Measurements from ENCODE around the gene FLAD1. TPM values are rescaled to one million over a fixed set of nuclear protein-coding genes. Genes with fewer than 3 reads are reported as not detected.
A peak's percentile ranks its signal among the peaks of the same experiment; 100 is the strongest.

The FLAD1 gene
- total RNA-seq, 1 experiment from 2014 or later: 97.0 TPM

DNA sequence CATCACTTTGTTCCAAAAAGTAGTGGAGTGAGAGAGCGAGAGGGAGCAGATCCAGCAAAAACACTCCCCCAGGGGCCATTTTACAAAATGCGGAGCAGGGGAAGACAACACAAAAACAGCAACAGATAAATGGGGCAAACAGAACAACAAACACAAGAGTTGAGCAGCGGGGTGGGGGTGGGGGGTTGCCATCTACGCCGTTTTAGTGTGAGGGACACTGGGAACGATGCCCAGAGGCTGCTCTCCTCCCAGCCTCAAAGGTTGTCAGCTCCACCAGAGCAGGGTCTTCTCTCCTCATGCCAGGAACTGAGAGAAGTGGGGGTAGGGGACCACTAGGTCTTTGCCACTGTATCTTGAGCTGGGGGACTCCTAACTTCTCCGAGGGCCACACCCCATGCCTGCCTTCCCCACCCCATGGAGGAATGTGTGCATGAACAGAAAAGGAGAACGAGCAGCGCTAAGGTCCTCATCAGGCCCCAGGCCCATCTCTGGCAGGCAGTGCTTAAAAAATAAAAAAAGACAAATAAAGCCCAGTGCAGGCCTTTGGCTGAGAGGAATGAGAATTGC is 26.0 kb upstream of the FLAD1 start:
- H3K79me1 ChIP-seq (ENCODE audit: insufficient read depth, low read depth, low read length, poor library complexity, severe bottlenecking): no peaks in the 10 kb centered on the region
- Mint-ChIP-seq H3K27ac (peak overlapping the region in 2 of 3 experiments; percentile 98 to 99; a peak in 3 of 7 replicates), H3K4me3 (peak overlapping the region; percentile 83 to 97), H3K4me1 (peaks cover 56 to 68% of the 10 kb centered on the region in 2 experiments), H3K36me3 (ENCODE audit: insufficient read depth in 1 of 3, low read depth in 3 of 3) (peaks cover 8 to 28% (median 23%) of the 10 kb centered on the region in 3 experiments; a peak in 6 of 7 replicates), H3K9me3 (no peaks in the 10 kb centered on the region), H3K27me3 (ENCODE audit: low read depth) (no peaks in the 10 kb centered on the region)
- H3K27me3 ChIP-seq (ENCODE audit: insufficient read depth, low read length): no peaks in the 10 kb centered on the region
- H2BK12ac ChIP-seq (ENCODE audit: insufficient read length, low read depth, low read length): no peak overlapping the region
- H3K9me3 ChIP-seq (ENCODE audit: control insufficient read depth, low read depth, low read length): no peaks in the 10 kb centered on the region
- H4K91ac ChIP-seq (ENCODE audit: insufficient read length, low read depth, low read length): no peak overlapping the region
- TF ChIP-seq CTCF (conservative IDR thresholded peaks at IDR 0.05): no peak
- no CpG with 5 or more reads among the region's 9 CpGs for WGBS (ENCODE audit: extremely low coverage, insufficient read length, low lambda C conversion rate)
- no peak overlapping the region for H2BK20ac ChIP-seq (ENCODE audit: low read depth, low read length, poor library complexity, severe bottlenecking)
- H3K27ac ChIP-seq (ENCODE audit: insufficient read length, low read depth, low read length): no peak overlapping the region
- H2BK5ac ChIP-seq (ENCODE audit: insufficient read length, low read length): no peak overlapping the region
- no peak overlapping the region for H2BK120ac ChIP-seq (ENCODE audit: low read depth, low read length, poor library complexity, severe bottlenecking)
- no peak overlapping the region for H3K4me2 ChIP-seq (ENCODE audit: insufficient read depth, insufficient read length, low read length)
- H3T11ph ChIP-seq (ENCODE audit: low read length): no peak overlapping the region
- no peak overlapping the region for H4K5ac ChIP-seq (ENCODE audit: insufficient read length, low read depth, low read length)
- H3K18ac ChIP-seq (ENCODE audit: insufficient read length, low read depth, low read length): no peak overlapping the region
- no peak for DNase-seq
- H3K56ac ChIP-seq (ENCODE audit: insufficient read length, low read depth, low read length): no peak overlapping the region
- H3K9ac ChIP-seq (ENCODE audit: extremely low read depth, insufficient read length, low read length): no peak overlapping the region
- H4K8ac ChIP-seq (replicated peaks; ENCODE audit: insufficient read length, low read depth, low read length): no peak overlapping the region
- H3K23me2 ChIP-seq (ENCODE audit: insufficient read length, low read depth, low read length, poor library complexity, severe bottlenecking): peaks cover 16% of the 10 kb centered on the region
- H2AFZ ChIP-seq (ENCODE audit: low read length): no peak overlapping the region
- H3K23ac ChIP-seq (ENCODE audit: insufficient read length, low read depth, low read length): no peak overlapping the region
- no peak overlapping the region for H3K14ac ChIP-seq (ENCODE audit: insufficient read depth, low read length)
- H2BK15ac ChIP-seq (ENCODE audit: low read depth, low read length): no peak overlapping the region
- H3K79me2 ChIP-seq (ENCODE audit: insufficient read depth, low read length): no peaks in the 10 kb centered on the region; the same call in 1 of the 2 replicates
- peaks cover 6% of the 10 kb centered on the region; the same call in 1 of the 2 replicates for H3K4me1 ChIP-seq (ENCODE audit: insufficient read depth, low read length)
- H2AK5ac ChIP-seq (ENCODE audit: insufficient read length, low read length): no peak overlapping the region
- no peak overlapping the region for H3K4ac ChIP-seq (ENCODE audit: low read depth, low read length)
- no peaks in the 10 kb centered on the region for H4K20me1 ChIP-seq (ENCODE audit: control insufficient read depth, insufficient read depth, insufficient read length)

All from H9 (cell line).